ENCODE data around the gene TMEM107.
"Not testable (repeated sequence)": the region's sequence is repeated elsewhere in the genome, so short reads cannot be mapped to it uniquely, and the experiment has no call there.

TMEM107 gene

GRCh38 chr17:8176197-8176940, at the start of gene TMEM107:
TMEM107 (minus strand) TSS chr17:8176380; CDS start chr17:8176286, 94 bp downstream.
- DNase-seq (ENCODE audit: low spot score) (peak; percentile 70), FAIRE-seq (no peak)

GRCh38 chr17:8224891-8225812, 49.0 kb upstream of the TMEM107 start:
- no peak for DNase-seq (ENCODE audit: low spot score)
- no peak for FAIRE-seq

GRCh38 chr17:8223356-8224126, 47.4 kb upstream of the TMEM107 start:
- FAIRE-seq (no peak), DNase-seq (ENCODE audit: low spot score) (no peak)

- FAIRE-seq (peak; percentile 48), DNase-seq (ENCODE audit: low spot score) (peak; percentile 97)
Observed at GRCh38 chr17:8222630-8223355, 46.6 kb upstream of the TMEM107 start.

GRCh38 chr17:8222380-8222629, 46.1 kb upstream of the TMEM107 start:
- DNase-seq (ENCODE audit: low spot score), result no peak
- FAIRE-seq, result no peak

GRCh38 chr17:8221663-8222379, 45.6 kb upstream of the TMEM107 start:
- DNase-seq (ENCODE audit: low spot score), result peak; percentile 82
- no peak for FAIRE-seq

- FAIRE-seq, result no peak
- peak; percentile 91 for DNase-seq (ENCODE audit: low spot score)
Observed at GRCh38 chr17:8220783-8221662, 44.8 kb upstream of the TMEM107 start.

GRCh38 chr17:8214000-8214399, 37.8 kb upstream of the TMEM107 start:
- FAIRE-seq; DNase-seq (ENCODE audit: low spot score): not testable (repeated sequence)

- DNase-seq (ENCODE audit: low spot score) (no peak), FAIRE-seq (no peak)
Observed at GRCh38 chr17:8212312-8213180, 36.4 kb upstream of the TMEM107 start.

GRCh38 chr17:8210761-8211458, 34.7 kb upstream of the TMEM107 start:
- no peak for DNase-seq (ENCODE audit: low spot score)
- no peak for FAIRE-seq

GRCh38 chr17:8209907-8210760, 34.0 kb upstream of the TMEM107 start, which contains the start of gene AURKB:
AURKB (minus strand) TSS chr17:8210575; CDS start chr17:8210224, 351 bp downstream.
- DNase-seq (ENCODE audit: low spot score) (peak; percentile 86), FAIRE-seq (peak; percentile 87)

GRCh38 chr17:8206536-8206935, 30.4 kb upstream of the TMEM107 start:
- FAIRE-seq (no peak), DNase-seq (ENCODE audit: low spot score) (no peak)

- DNase-seq (ENCODE audit: low spot score) (no peak), FAIRE-seq (no peak)
Observed at GRCh38 chr17:8204761-8205555, 28.8 kb upstream of the TMEM107 start.

- peak; percentile 64 for DNase-seq (ENCODE audit: low spot score)
- FAIRE-seq, result no peak
Observed at GRCh38 chr17:8192070-8192815, 16.1 kb upstream of the TMEM107 start.

GRCh38 chr17:8190506-8190905, 14.3 kb upstream of the TMEM107 start:
- DNase-seq (ENCODE audit: low spot score), result no peak

More at GRCh38 chr17:8190506-8190905, 14.3 kb upstream of the TMEM107 start:
- FAIRE-seq, result no peak

All from RCC 7860 (cell line).